ENCODE results near the gene HNRNPF. TPM values are rescaled to one million over a fixed set of nuclear protein-coding genes. Genes with fewer than 3 reads are reported as not detected.
A peak's percentile ranks its signal among the peaks of the same experiment; 100 is the strongest.

The HNRNPF gene
- total RNA-seq, 4 donors from 2014 or later, result 154 to 229 (median 189) TPM

DNA sequence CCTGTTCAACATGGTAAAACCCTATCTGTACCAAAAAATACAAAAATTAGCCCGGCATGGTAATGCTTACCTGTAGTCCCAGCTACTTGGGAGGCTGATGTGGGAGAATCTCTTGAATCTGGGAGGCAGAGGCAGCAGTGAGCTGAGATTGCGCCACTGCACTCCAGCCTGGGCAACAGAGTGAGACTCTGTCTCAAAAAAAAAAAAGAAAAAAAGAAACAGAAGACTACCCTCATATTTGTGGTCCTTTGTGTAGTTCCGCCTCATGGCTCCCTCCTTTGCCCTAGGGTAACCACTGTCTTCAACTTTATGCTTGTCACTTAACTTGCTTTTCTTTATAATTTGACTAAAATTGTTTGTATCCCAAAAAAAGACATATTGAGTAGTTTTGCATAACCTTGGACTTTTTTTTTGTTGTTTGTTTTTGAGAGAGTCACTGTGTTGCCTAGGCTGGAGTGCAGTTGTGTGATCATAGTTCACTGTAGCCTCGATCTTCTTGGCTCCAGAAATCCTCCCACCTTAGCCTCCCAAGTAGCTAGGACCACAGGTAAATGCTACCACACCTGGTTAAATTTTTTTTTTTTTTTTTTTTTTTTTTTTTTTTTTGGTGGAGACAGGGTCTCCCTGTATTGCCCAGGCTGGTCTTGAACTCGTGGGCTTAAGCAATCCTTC is 31.6 kb upstream of the HNRNPF start:
- H3K9me3 ChIP-seq, result no peaks in the 10 kb centered on the region
- DNase-seq, result no peak
- TF ChIP-seq, protein P1, sequence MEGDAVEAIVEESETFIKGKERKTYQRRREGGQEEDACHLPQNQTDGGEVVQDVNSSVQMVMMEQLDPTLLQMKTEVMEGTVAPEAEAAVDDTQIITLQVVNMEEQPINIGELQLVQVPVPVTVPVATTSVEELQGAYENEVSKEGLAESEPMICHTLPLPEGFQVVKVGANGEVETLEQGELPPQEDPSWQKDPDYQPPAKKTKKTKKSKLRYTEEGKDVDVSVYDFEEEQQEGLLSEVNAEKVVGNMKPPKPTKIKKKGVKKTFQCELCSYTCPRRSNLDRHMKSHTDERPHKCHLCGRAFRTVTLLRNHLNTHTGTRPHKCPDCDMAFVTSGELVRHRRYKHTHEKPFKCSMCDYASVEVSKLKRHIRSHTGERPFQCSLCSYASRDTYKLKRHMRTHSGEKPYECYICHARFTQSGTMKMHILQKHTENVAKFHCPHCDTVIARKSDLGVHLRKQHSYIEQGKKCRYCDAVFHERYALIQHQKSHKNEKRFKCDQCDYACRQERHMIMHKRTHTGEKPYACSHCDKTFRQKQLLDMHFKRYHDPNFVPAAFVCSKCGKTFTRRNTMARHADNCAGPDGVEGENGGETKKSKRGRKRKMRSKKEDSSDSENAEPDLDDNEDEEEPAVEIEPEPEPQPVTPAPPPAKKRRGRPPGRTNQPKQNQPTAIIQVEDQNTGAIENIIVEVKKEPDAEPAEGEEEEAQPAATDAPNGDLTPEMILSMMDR (IDR thresholded peaks at IDR 0.05), result no peak
- no peak for TF ChIP-seq POLR2A (IDR thresholded peaks at IDR 0.05)
- no peak overlapping the region for H3K27ac ChIP-seq
- WGBS, 2 donors, result 86 to 99% methylated on average over 4 to 5 of the region's 5 CpGs
- H3K4me3 ChIP-seq, result no peak overlapping the region
- H3K27me3 ChIP-seq, result no peaks in the 10 kb centered on the region
- intact Hi-C loops (cut with DNase I), result no loop called here
- peaks cover 3 to 39% (median 11%) of the 10 kb centered on the region in 3 donors for H3K4me1 ChIP-seq
- H3K36me3 ChIP-seq, result no peaks in the 10 kb centered on the region

DNA sequence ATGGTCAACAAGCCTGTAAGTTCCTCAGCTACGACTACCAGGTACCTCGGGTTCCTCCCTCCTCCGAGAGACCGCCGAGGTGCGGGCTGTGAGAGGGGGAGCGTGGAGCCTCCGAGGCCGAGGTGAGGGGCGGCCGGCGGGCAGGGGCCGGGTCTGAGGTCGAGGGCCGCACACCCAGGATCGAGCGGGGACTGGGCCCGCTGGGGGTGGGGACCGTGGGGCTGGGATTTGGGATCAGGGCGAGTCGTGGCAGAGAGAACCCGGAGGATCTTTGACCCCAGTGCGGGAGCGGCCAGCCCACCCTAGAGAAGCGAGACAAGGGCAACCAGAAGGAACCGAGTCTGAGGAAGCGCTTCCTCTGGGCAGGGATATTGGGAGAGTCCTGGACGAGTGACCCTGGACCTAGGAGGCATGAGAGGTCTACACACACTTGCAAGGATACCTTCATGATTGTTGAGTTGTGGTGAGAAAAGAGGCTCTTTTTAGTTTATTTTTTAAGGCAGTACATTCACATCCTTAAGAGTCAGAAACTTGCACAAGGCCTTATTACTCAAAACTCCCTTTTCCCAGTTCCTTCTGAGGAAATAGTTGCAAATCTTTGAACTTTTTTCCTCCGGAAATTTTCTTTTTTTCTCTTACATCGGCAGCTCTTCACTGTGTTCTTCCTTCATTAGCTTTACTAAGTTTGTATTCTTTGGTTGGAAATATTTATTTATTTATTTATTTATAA is 28.3 kb upstream of the HNRNPF start:
- Histone ChIP-seq H3K4me3 (peak overlapping the region; percentile 63 to 99 (median 77)), H3K27ac (peak overlapping the region; percentile 94 to 100 (median 96)), H3K9me3 (no peaks in the 10 kb centered on the region), H3K4me1 (peaks cover 4 to 30% (median 10%) of the 10 kb centered on the region in 3 donors), H3K27me3 (no peaks in the 10 kb centered on the region), H3K36me3 (no peaks in the 10 kb centered on the region)
- intact Hi-C loops (cut with DNase I), result no loop called here
- WGBS, 2 donors, result 13 to 18% methylated on average over 5 to 6 of the region's 30 CpGs
- no peak for DNase-seq
- TF ChIP-seq, protein P1 (IDR thresholded peaks at IDR 0.05), result no peak
- no peak for TF ChIP-seq POLR2A (IDR thresholded peaks at IDR 0.05)

DNA sequence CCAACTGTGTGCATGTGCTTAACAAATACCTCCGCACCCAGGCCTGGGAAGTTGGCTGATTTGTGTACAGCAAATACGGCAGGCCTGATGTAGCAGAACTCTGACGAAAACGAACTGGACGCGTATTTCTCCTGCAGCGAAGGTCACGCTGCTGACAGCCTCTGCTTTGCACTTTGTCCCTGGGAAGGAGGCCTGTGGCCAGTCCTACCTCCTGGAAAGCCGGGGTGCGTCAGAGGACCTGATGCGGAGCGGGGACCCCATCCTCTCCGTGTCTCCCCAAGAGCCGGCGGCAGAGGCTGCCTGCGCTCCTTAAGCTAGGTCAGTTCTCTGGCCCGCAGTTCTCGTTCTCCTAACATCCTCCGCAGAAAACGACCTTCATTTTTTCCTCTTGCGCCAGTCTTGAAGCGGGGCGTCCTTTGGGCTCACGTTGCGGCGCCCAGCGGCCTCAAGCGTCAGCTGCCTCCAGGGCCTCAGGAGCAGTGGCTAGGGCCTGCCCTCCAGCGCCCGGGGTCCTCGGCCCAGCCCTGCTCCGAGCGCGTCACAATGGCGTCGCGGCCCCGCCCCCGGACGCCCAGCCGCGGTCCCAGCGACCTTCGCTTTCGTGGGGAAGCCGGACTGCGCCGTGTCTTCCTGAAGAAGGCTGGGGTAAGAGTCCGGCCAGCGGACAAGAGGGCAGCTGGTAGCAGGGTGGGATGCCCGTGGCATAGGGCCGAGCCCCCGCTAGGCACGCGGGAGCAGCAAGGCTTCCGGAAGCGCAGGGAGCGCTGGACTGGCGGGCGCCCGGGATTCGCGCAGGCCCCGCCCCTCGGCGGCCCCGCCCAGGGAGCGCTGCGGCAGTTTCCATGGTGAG is 27.5 kb upstream of the HNRNPF start, which contains the start of gene ZNF487:
ZNF487 (plus strand) TSS at position 821 of the 850 bp plus-strand sequence. CDS start 38,703 bp downstream, outside the sequence.
- Histone ChIP-seq H3K4me3 (peak within 1 kb of the TSS; percentile 63 to 99 (median 77)), H3K27ac (peak within 1 kb of the TSS; percentile 94 to 100 (median 96)), H3K36me3 (no peaks in the 10 kb centered on the region), H3K4me1 (peaks cover 4 to 30% (median 10%) of the 10 kb centered on the region in 3 donors), H3K9me3 (no peaks in the 10 kb centered on the region), H3K27me3 (no peaks in the 10 kb centered on the region)
- peak; percentile 63 for DNase-seq
- 0% methylated on average over 6 to 20 of the region's 69 CpGs for WGBS, 2 donors
- intact Hi-C loops (cut with DNase I), result no loop called here
- TF ChIP-seq, protein P1 (IDR thresholded peaks at IDR 0.05), result peak in 4 of 6 experiments; percentile 1 to 24 (median 13)
- TF ChIP-seq POLR2A (IDR thresholded peaks at IDR 0.05), result peak in 3 of 4 donors; percentile 65 to 91 (median 81)

DNA sequence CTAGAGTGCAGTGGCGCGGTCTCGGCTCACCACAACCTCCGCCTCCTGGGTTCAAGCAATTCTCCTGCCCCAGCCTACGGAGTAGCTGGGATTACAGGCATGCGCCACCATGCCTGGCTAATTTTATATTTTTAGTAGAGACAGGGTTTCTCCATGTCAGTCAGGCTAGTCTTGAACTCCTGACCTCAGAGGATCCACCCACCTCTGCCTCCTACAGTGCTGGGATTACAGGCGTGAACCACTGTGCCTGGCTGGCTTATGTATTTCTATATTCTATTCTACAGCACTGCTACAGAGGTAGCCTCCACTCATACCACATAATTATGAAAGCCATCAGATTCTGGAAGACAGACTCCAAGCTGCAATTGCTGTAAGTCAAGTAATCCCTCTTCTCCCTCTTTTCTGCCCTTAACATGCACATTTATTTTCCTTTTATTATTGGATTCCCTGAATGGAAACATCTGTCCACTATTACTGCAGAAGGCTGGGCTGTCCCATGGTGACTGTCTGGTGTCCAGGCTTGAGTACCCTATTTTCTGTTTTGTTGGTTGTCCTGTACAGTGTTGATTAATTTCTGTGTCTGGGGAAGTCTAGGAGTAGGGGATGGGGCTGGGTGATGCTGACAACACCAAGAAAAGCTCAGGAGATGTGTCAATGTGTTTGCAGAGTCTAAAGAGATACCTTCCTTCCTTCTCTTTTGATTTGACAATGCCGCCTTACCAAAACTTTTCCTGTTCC is 22.1 kb upstream of the HNRNPF start:
- Histone ChIP-seq H3K27ac (no peak overlapping the region), H3K36me3 (no peaks in the 10 kb centered on the region), H3K9me3 (no peaks in the 10 kb centered on the region), H3K4me1 (peaks cover 4 to 10% (median 5%) of the 10 kb centered on the region in 3 donors), H3K4me3 (no peak overlapping the region), H3K27me3 (no peaks in the 10 kb centered on the region)
- 79 to 86% methylated on average over 8 of the region's 8 CpGs for WGBS, 2 donors
- TF ChIP-seq POLR2A (IDR thresholded peaks at IDR 0.05), result no peak
- TF ChIP-seq, protein P1 (IDR thresholded peaks at IDR 0.05), result no peak
- DNase-seq, result no peak
- intact Hi-C loops (cut with DNase I), result no loop called here

All from esophagus squamous epithelium (tissue), 5 donors.